Measurements from ENCODE around the gene ERICH4.

- TF ChIP-seq CTCF (IDR thresholded peaks at IDR 0.05; ENCODE audit: low read depth, low read length, poor library complexity, severe bottlenecking) (no peak), EZH2phosphoT487 (IDR thresholded peaks at IDR 0.05; ENCODE audit: borderline replicate concordance, low read length) (no peak)
Measured at GRCh38 chr19:41403181-41403970, 39.6 kb upstream of the ERICH4 start.

All from DOHH2 (cell line).